HepG2 (cell line): ENCODE results near the gene PTGDS. TPM values are rescaled to one million over a fixed set of nuclear protein-coding genes. Genes with fewer than 3 reads are reported as not detected.

Source experiments
- ATAC-seq: fragments of 200-7000 bp; cut with Tn5 transposase; 3 replicates; pipeline ENCODE4 v1.9.1; 2020; ENCODE audit warnings: mild to moderate bottlenecking, moderate library complexity
- BruUV-seq: library from RNA; stranded (reverse); fragments of 400-500 nt; replicated peaks from 2 replicates; lab custom pipeline; 2021; lab: Mats Ljungman, UMichigan
- CTCF ChIA-PET: fragments of 300-600 bp; formaldehyde crosslinking; extraction: SDS; loops from one replicate; lab custom pipeline; 2021; ENCODE audit warnings: low total read pairs, inconsistent platforms, low intra/inter-chr PET ratio; lab: Yijun Ruan, JAX
- POLR2A ChIA-PET: fragments of 350-600 bp; sonication (Branson Sonifier 250); formaldehyde crosslinking; loops from one replicate; lab custom pipeline; 2020; ENCODE audit warnings: antibody characterized with exemption, inconsistent platforms; lab: Yijun Ruan, JAX
- DNase-seq: peaks from one replicate; pipeline ENCODE4 v3.0.0-alpha.2; 2015; ENCODE audit warnings: low spot score
- FAIRE-seq: peaks from 3 replicates; lab custom pipeline; 2011; peaks lifted over from hg19 to GRCh38; lab: Jason Lieb, UNC
- H2AFZ ChIP-seq: one replicate; pipeline ENCODE4 v1.6.1; 2011; ENCODE audit warnings: low read length, inconsistent platforms
- H3K27ac ChIP-seq: fragments of 300-600 bp; 3 replicates; pipeline ENCODE4 v1.8.0; 2011; ENCODE audit warnings: mixed run types, mild to moderate bottlenecking, mixed read lengths, low read length, inconsistent platforms; ENCODE audit not compliant: insufficient read depth; ENCODE audit errors: extremely low read length
- H3K27me3 ChIP-seq, 2 experiments: fragments of 200-600 bp in 1 of 2; 2 replicates in 1 of 2; 3 replicates in 1 of 2; pipeline versions ENCODE4 v1.6.0 to v1.8.0; 2011; ENCODE audit warnings: low read length in 2 of 2, mild to moderate bottlenecking in 2 of 2, moderate library complexity in 2 of 2, inconsistent platforms in 1 of 2; ENCODE audit not compliant: insufficient read depth in 2 of 2, control insufficient read depth in 1 of 2
- H3K36me3 ChIP-seq, 2 experiments: fragments of 200-600 bp in 1 of 2; replicated peaks in 1 of 2; 2 replicates in 1 of 2; 3 replicates in 1 of 2; pipeline versions ENCODE4 v1.5.1 to v1.8.0; 2011; ENCODE audit warnings: low read length in 2 of 2, inconsistent platforms in 1 of 2; ENCODE audit not compliant: insufficient read depth in 2 of 2, control insufficient read depth in 1 of 2
- H3K4me1 ChIP-seq: 2 replicates; pipeline ENCODE4 v1.5.1; 2012; ENCODE audit warnings: low read length, inconsistent platforms; ENCODE audit not compliant: insufficient read depth
- H3K4me2 ChIP-seq: 2 replicates; pipeline ENCODE4 v1.6.0; 2011; ENCODE audit warnings: low read depth, low read length, inconsistent platforms
- H3K4me3 ChIP-seq, 3 experiments: fragments of 200-600 bp in 1 of 3; sonication (generic), shearing (Covaris generic) in 1 of 3; replicated peaks in 1 of 3; 2 replicates each; pipeline ENCODE4 v1.5.1; 2011 to 2016; ENCODE audit warnings: low read length in 3 of 3, inconsistent platforms in 2 of 3, low read depth in 2 of 3, mild to moderate bottlenecking in 2 of 3, control low read depth in 1 of 3, mixed read lengths in 1 of 3; ENCODE audit not compliant: insufficient read depth in 1 of 3
- H3K79me2 ChIP-seq: one replicate; pipeline ENCODE4 v1.6.1; 2011; ENCODE audit warnings: low read length, inconsistent platforms; ENCODE audit not compliant: insufficient read depth
- H3K9ac ChIP-seq: 2 replicates; pipeline ENCODE4 v1.6.0; 2011; ENCODE audit warnings: mild to moderate bottlenecking, low read depth, low read length, inconsistent platforms; ENCODE audit not compliant: insufficient read depth
- H3K9me3 ChIP-seq: 2 replicates; pipeline ENCODE4 v1.5.1; 2012; ENCODE audit warnings: mild to moderate bottlenecking, low read length
- H4K20me1 ChIP-seq: 2 replicates; pipeline ENCODE4 v1.6.0; 2011; ENCODE audit warnings: inconsistent platforms, mild to moderate bottlenecking, low read length, moderate library complexity; ENCODE audit not compliant: insufficient read depth
- KAT7 ChIP-seq: IDR thresholded peaks from 2 replicates; pipeline ENCODE4 v1.6.1; 2018; ENCODE audit warnings: borderline replicate concordance, missing compliant biosample characterization
- MBNL3 ChIP-seq: fragments of 250-450 bp; sonication (Bioruptor Pico); conservative IDR thresholded peaks from 2 replicates; pipeline ENCODE4 v1.8.0; 2022; ENCODE audit warnings: mild to moderate bottlenecking, inconsistent platforms
- MXD1 ChIP-seq: sonication (generic); formaldehyde crosslinking; IDR thresholded peaks from 2 replicates; pipeline ENCODE4 v1.4.0; 2020; ENCODE audit warnings: mild to moderate bottlenecking, missing genetic modification reagents
- NFAT5 ChIP-seq: sonication (generic); formaldehyde crosslinking; IDR thresholded peaks from 2 replicates; pipeline ENCODE4 v1.4.0; 2020; ENCODE audit warnings: missing genetic modification reagents
- PRPF4 ChIP-seq: fragments of 200-400 bp; formaldehyde crosslinking; IDR thresholded peaks from 2 replicates; pipeline ENCODE4 v1.6.1; 2016; ENCODE audit warnings: low read length, low read depth; ENCODE audit not compliant: poor library complexity, severe bottlenecking
- RAD21 ChIP-seq: fragments of 450-650 bp; formaldehyde crosslinking; IDR thresholded peaks from 2 replicates; pipeline ENCODE4 v1.5.0; 2020; ENCODE audit warnings: mild to moderate bottlenecking
- RARG ChIP-seq: sonication (generic); formaldehyde crosslinking; IDR thresholded peaks from 2 replicates; pipeline ENCODE4 v1.4.0; 2020; ENCODE audit warnings: low read depth, mild to moderate bottlenecking, missing genetic modification reagents
- SMARCC2 ChIP-seq: fragments of 450-650 bp; IDR thresholded peaks from 2 replicates; pipeline ENCODE4 v1.6.1; 2017; ENCODE audit warnings: antibody characterized with exemption, mild to moderate bottlenecking
- SOX13 ChIP-seq, 3 experiments: fragments of 450-650 bp in 1 of 3; sonication (generic) in 1 of 3; formaldehyde crosslinking in 1 of 3; IDR thresholded peaks in 2 of 3; conservative IDR thresholded peaks in 1 of 3; 2 replicates each; pipeline versions ENCODE4 v1.5.0 to v1.6.1; 2016 to 2020; ENCODE audit warnings: antibody characterized with exemption in 1 of 3, mild to moderate bottlenecking in 1 of 3, missing compliant biosample characterization in 1 of 3, missing genetic modification reagents in 1 of 3, moderate library complexity in 1 of 3
- ZBTB20 ChIP-seq: sonication (generic); formaldehyde crosslinking; IDR thresholded peaks from 2 replicates; pipeline ENCODE4 v1.8.1; 2023; ENCODE audit warnings: missing genetic modification reagents, low read depth, mild to moderate bottlenecking, borderline replicate concordance
- ZNF362 ChIP-seq: sonication (generic); formaldehyde crosslinking; IDR thresholded peaks from 2 replicates; pipeline ENCODE4 v1.4.0; 2020; ENCODE audit warnings: missing genetic modification reagents, mild to moderate bottlenecking, borderline replicate concordance
- ZNF383 ChIP-seq: sonication (generic); formaldehyde crosslinking; IDR thresholded peaks from 2 replicates; pipeline ENCODE4 v1.4.0; 2020; ENCODE audit warnings: missing genetic modification reagents, mild to moderate bottlenecking, borderline replicate concordance
- ZNF781 ChIP-seq: sonication (generic); formaldehyde crosslinking; IDR thresholded peaks from 2 replicates; pipeline ENCODE4 v1.5.1; 2020; ENCODE audit warnings: borderline replicate concordance, mild to moderate bottlenecking, missing genetic modification reagents; ENCODE audit errors: not compliant biosample characterization
- ZSCAN20 ChIP-seq: sonication (generic); formaldehyde crosslinking; IDR thresholded peaks from 2 replicates; pipeline ENCODE4 v1.4.0; 2020; ENCODE audit warnings: missing genetic modification reagents, mild to moderate bottlenecking, borderline replicate concordance
- WGBS: methylation state at CpG from one replicate; pipeline ENCODE4 v1.1.6; 2017; ENCODE audit warnings: low lambda C conversion rate; 5-methylcytosine and 5-hydroxymethylcytosine counted together
- in situ Hi-C: cut with HindIII; loops from 2 replicates; pipeline ENCODE4 v1.10.0; 2017; ENCODE audit warnings: low pct_unique_long_range_greater_than_20kb; ENCODE audit not compliant: extremely low pct_ligation_motif_present
- intact Hi-C: fragments of 100-400 bp; cut with micrococcal nuclease; formaldehyde crosslinking; loops from one replicate; pipeline ENCODE4 v1.10.0; 2022; ENCODE audit not compliant: unreplicated experiment
- polyA plus RNA-seq, 8 experiments: library from polyadenylated mRNA; depleted of rRNA in 3 of 8; stranded (reverse) in 7 of 8; unstranded in 1 of 8; fragments of >200 nt; fragmentation: Illumina TruSeq in 4 of 8; extraction: Trizol in 4 of 8; gene quantifications; 2 replicates each; pipeline versions ENCODE4 v1.2.1 to v1.2.3, GENCODE V29; 2011 to 2016; ENCODE audit warnings: low read depth in 4 of 8, missing spikeins in 1 of 8, mixed read lengths in 1 of 8; ENCODE audit not compliant: insufficient read depth in 1 of 8
- total RNA-seq, 5 experiments: library from RNA; depleted of rRNA; stranded (reverse); fragments of >200 nt; fragmentation: Illumina TruSeq; extraction: Trizol; gene quantifications; 2 replicates each; pipeline ENCODE4 v1.2.3, GENCODE V29; 2016; ENCODE audit warnings: low read depth in 1 of 5

PTGDS gene
- total and polyA plus RNA-seq, 2 of the 13 experiments (the other 11 are each of a cell fraction or from before 2014, with no cell fraction given) = 0.33 to 0.50 TPM

GRCh38 chr9:136956604-136957003 lies 20.7 kb upstream of the PTGDS start (continued):
- no peak for TF ChIP-seq SOX13 (IDR thresholded peaks at IDR 0.05)
- no peak for TF ChIP-seq SOX13 (CRISPR knock-in tag; conservative IDR thresholded peaks at IDR 0.05 in 1 of 2, IDR thresholded peaks at IDR 0.05 in 1 of 2)
- no peak for TF ChIP-seq ZSCAN20 (CRISPR knock-in tag)
- TF ChIP-seq MXD1 (CRISPR knock-in tag) = no peak

- ChIA-PET POLR2A (no interaction called here), CTCF (no interaction called here)
- Histone ChIP-seq H2AFZ (no peak overlapping the region), H3K27ac (no peak overlapping the region), H3K27me3 (peaks cover 11 to 26% of the 10 kb centered on the region in 2 experiments), H3K4me3 (no peak overlapping the region), H3K9me3 (no peaks in the 10 kb centered on the region), H4K20me1 (no peaks in the 10 kb centered on the region), H3K4me2 (no peak overlapping the region), H3K79me2 (no peaks in the 10 kb centered on the region), H3K36me3 (no peaks in the 10 kb centered on the region), H3K9ac (no peak overlapping the region), H3K4me1 (no peaks in the 10 kb centered on the region)
- intact Hi-C loops (no loop called here), in situ Hi-C loops (no loop called here)
- WGBS = 88% methylated on average over 1 of the region's 1 CpG
- FAIRE-seq (no peak), ATAC-seq (no peak), DNase-seq (no peak)
- no TSS peak for BruUV-seq
- TF ChIP-seq MBNL3 (CRISPR knock-in tag) = no peak
- TF ChIP-seq ZNF383 = no peak
- TF ChIP-seq NFAT5 (CRISPR knock-in tag) = no peak
- no peak for TF ChIP-seq ZNF362 (CRISPR knock-in tag)
- TF ChIP-seq RAD21 (CRISPR knock-in tag) = no peak
- no peak for TF ChIP-seq PRPF4
- TF ChIP-seq RARG (CRISPR knock-in tag) = no peak
- no peak for TF ChIP-seq KAT7 (CRISPR knock-in tag)
- no peak for TF ChIP-seq SMARCC2
- no peak for TF ChIP-seq ZBTB20
- TF ChIP-seq ZNF781 = no peak
Measured at GRCh38 chr9:136957461-136957860, 19.8 kb upstream of the PTGDS start.
